Activated T-helper 1 cell treated with Interleukin-2 at 50 U/mL for 16 hours (primary cell): Measurements from ENCODE around the gene SMYD3.

Experiments
- DNase-seq: peaks from one replicate; pipeline ENCODE4 v3.0.0-alpha.2; 2020; ENCODE audit warnings: low read depth

Gene SMYD3

DNA sequence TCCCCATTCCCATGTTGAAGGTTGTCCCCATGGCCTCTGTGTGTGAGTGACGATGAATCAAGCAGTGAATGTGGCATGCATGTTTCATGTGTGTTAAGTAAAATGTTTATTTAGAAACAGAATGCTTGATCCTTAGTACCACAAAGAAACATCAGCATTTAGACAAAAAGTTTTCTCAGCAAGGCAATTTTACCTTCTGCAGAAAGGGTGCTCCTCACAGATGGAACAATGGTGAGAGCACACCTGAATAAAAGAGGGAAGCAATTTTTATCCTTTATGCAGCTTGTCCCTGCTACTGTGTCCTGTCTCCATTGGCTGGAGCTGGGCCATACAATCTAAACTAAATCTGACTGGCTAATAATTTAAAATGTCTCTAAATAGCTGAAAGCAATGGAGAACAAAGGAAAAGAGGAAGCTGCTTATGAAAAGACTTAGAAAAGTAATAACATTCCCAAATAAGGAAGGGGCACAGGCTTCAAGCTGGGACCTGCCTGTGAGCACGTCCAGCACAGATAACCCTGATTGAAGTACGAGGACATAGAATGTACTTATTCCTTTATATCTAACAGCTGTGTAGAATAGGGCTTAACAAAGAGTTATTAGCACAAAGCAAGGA is 8.4 kb upstream of the SMYD3 start:
- DNase-seq = no peak

DNA sequence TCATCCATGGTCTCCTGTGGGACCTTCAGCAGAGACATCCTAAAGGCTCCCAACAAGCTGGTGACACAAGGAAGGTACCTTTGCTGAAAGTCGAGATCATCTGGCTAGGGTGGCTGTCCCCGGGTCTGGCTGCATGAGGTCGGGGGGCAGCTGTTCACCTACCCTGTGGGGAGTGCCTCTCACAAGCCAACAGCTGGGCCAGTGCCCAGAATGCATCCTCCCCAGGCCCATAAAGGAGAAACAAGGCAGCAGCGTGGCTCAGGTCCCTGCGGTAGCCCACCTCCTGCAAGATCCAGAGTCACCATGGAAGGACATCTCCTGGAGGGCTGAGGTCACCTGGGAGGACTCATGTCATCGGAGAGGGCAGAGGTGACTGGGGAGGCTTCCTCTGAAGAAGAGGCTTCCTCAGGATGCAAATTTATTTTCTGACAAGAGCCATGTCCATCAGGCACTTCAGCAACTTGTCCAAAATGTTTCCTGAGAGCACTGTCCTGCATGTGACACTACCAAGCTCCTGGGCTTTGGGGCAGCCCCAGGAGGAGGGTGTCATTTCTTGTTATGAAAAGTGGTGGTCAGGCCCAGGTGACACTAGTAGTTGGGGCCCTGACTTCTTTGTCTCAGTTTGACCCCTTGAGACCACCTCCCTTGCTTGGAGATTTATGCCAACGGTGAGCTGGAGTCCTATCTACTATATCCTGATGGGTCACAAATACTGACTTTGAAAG is 6.7 kb upstream of the SMYD3 start:
- DNase-seq = no peak

DNA sequence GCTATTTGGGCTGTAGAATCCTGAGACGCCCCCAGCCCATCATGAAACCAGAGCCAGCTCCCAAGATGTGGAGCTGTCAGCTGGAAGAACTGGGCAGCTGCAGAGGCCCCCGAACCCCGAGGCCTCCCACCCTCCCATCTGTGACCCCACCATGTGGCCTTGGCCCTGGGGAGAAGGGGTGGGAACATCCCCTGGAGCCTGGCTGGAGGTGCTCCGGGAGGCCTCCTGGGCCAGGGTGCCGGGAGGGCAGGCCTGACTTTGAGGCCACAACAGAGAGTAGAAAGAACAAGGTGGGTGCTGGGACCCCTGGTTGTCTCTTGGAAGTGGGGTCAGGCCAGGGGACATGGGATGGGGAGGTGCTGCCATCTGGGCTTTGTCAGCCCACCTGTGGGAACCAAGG is 6.0 kb upstream of the SMYD3 start:
- DNase-seq = no peak

DNA sequence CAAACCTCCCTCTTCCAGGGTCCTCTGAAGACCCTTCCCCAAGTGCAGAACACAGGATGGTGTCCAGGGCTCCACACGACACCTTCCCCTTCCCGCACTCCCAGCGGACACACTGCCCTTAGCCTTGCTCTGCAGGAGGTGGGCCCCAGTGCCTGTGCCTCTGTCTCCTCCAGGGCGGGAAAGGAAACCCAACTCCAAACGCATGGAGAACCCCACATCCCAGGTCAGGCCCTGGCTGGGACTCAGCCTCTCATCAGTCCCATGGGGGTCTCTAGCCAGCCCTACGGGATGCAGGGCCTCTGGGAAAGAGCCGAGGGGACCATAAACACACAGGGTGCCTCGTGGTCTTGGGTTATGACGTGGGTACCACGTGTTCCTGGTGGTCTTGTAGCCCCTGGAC is 5.6 kb upstream of the SMYD3 start:
- no peak for DNase-seq

DNA sequence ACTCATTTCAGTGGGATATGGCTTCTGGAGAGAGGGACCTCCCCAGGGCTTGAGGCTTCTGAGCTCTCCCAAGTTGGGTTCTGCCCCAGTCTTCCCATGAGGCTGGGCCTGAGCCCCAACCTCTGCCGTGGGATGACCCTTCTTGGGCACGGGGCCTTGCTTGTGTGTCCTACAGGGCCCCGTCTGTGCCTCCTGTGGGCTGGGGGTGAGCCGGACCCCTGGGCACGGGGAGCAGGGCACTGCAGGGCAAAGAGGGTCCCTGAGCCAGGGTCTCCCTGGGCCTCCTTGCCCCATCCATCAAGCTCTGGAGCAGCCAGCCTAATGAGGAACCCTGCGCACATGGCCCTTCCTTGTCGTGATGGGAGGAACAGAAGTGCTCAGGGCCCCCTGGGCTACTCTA is 5.2 kb upstream of the SMYD3 start:
- no peak for DNase-seq

DNA sequence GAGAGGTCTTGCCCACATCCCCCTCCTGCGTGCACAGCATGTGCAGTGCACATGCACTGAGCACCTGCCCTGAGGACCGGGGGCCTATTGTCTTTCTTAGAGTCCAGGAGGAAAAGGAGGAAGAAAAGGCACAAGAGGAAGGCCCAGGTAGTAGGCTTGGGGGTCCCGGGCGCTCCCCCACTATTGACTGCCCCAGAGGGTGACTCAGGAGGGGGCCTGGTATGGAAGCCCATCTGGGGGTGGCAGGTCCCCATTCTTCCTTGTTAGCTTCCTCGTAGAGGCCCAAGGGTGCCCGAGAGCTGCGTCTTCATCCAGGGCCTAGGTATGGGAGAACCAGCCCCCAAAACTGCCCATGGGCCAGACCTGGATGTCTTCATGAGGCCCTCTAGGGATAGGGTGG is 4.1 kb upstream of the SMYD3 start:
- DNase-seq = no peak

DNA sequence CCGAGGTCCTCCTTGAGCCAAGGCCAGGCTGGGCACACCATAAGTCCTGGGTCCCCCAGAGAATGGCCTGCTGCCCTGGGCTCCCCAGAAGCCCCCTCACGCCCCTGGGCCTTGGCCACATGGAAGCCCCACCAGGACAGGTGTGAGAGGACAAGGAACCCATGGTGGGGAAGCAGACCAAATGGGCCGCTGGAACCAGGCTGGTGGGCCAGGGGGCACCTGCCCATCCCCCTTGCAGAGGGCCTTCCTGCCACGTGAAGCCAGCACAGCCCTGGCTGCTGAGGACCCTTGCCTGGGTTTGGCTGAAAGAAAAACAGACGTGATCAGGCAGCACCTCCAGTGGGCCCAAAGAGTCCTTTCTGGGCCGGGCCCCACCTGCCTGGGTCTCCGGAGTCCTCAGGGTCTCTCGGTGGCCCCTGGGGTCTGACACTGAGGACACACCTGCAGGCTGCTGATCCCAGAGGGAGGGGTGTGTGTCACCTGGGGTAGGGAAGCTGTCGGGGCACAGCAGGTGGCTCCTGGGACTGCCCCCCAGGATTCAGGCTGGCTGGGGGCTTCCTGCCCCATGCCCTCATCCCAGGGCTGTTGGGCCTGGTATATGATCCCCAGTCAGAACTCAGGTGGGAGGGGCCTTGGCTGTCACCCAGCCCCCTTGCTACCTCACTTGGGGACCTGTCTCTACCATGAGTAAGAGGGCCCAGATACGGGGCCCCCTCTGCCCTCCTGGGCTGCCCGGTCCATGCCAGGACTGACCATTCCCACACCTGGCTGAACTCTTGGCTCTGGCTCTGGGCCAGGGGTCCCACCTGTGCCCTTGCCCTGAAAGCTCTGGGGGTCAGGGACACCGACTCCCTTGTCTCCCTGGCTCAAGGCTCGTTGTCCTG is 3.3 kb upstream of the SMYD3 start:
- DNase-seq = no peak

DNA sequence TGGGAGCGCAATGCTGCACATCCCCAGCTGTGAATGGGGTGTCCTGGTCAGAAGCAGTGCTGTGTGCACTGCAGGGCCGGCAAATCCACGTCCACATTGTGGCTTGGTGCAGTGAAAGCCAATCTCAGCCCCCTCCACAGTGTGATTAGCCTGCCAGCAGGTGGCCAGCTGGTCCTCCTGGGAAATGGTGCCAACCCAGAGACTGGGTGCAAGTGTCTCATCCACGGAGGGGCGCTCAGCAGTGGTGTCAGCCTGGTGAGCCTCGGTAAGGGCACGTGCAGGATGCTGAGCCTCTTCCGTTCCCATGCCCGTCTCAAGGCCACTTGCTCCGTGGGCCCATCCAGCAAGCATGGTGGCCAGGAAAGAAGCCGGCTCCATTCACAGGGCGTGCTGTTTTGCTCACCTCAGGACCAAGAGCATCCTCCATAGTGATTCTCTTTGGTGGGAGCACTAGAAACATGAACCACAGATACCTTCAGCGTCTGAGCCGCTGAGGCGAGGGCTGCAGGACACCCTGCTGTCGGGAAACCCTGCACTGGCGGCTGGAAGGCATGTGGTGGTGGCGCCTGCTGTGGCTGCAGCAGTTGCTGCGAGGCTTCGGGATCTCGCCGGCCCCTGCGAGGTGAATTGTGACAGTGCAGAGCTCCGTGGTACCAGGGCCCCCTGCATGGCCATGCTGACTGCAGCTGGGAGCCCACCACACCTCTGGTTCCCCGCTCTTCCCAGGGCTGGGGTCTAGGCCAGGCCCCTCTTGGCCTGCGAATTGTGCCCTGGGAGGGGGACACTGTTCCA is 2.0 kb upstream of the SMYD3 start:
- no peak for DNase-seq

DNA sequence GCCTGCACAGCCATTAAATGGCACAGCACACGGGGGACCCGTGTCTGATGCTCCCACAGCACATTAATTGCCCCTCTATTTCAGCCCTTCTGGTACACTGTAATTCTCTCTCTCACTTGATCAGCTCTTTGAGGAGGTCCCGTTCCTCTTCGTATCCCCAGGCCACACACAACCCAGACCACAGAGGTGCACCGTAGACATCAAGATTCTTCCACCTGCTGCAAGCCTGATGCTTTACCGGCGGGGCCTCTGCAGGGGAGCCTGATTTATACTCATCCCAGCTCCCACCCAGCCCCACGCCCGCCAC is 759 bp downstream of the SMYD3 start:
- DNase-seq = no peak

DNA sequence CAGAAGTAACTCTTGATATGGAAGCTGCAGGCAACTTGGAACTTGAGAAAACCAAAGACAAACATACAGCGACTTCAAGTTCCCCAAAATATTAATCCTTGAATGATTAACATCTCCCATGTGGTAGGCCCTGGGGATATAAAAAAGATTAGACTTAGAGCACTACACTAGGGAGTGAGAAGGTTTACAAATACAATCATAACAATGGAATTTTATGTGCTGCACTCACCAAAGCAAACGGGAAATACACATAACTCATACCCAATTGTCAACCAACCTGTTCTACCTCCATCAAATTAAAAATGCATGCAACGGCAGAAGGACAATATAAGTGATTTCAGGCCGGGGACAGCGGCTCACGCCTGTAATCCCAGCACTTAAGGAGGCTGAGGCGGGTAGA is 3.7 kb downstream of the SMYD3 start:
- no peak for DNase-seq

DNA sequence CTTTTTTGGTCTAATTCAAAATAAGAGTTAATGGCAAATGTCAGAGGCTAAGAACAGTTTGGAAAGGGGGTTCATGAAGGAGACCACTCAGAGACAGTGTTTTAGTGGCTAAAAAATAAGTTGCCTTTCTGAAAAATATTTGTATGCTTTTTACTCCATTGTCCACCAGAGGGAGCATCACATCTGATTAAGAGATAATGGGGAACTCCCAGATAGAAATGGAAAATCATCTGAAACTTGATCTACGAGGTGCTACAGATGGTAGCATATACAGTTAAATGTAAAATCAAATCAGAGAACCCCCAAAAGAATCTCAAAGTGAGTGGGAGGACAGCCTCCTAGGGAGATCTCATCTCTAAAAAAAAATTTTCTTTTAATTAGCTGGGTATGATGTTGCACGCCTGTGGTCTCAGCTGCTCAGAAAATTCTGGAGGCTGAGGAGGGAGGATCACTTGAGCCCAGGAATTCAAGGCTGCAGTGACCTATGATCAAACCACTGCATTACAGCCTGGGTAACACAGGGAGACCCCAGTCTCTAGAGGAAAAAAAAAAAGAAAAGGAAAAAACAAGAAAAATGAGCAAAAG is 9.7 kb downstream of the SMYD3 start:
- no peak for DNase-seq

DNA sequence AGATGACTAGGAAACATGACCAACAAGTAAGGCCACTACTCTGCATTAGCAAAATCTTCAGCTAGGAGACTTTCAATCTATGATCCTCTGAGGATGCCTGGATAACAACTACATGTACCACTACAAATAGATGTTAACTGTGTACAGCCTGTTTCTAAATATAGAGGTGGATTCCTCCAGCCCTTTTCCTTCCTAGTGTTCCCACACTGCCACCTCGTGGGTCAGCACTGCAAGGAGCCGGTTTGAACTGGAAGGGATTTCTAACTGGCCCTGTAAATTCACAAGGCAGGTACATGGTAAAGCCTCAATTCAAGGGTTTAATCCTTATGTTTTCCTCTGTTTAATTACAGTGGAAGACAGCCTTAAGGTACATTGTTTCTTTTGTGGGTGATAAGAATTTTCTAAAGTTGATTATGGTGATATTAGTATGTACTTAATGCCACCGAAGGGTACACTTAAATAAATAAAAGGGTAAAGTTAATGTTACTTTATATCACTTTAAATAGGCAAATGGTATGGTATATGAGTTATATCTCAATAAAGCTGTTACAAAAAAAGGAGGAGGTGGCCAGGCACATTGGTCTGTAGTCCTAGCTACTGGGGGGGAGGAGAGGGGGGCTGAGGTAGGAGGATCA is 14.4 kb downstream of the SMYD3 start:
- DNase-seq = no peak

DNA sequence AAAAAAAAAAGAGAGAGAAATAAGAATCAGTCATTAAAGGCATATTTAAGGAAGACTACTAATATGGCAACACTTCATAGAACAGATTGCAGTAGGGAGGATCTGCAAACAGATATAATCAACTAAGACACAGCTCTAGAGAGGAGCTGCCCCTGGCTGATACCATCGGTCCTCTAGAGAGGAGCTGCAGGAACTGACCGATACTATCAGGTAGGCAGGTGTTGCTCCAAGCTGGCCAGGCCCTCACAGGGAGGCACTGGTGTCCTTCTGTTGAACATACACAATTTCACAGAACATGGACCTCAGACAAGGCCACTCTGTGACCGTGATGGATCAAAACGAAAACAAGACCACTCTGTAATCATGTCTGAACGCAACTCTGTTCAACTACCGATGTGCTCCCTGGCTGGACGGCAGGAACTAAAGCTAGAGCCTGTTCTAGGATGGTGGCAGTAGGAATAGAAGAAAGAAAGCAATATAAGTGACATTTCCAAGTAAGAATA is 15.5 kb downstream of the SMYD3 start:
- DNase-seq = no peak

DNA sequence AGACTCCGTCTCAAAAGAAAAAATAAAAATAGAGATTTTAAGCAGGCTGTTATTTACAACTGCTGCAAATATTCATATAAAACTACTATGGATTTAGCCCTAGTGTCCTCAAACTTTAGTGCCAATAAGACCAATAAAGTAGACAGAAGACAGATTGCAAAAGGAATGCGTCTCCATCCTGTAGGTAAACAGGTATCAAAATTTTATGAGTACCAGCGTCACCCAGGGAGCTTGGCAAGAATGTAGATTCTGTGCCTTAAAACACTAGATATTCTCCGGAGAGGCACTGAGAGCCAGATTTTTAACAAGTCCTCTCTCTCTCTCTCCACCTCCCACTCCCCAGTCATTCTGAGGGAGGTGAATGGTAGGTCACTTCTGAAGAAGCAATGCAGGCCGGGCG is 18.4 kb downstream of the SMYD3 start:
- no peak for DNase-seq

DNA sequence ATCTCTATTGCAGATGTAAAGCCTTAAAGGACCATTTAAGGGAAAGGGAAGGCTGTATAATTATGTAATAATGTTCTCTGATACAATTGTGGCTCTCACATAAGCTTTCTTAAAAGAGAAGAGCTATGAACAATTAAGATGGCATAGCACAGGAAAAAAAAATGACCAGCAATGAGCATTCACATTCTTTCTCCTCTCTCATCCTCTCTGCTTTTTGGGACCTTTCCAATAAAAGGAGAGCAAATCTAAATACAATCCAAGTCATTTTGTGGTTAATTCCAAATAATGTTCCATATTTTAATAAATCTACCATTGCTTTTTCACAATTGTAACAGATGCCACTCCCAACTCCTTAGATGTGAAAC is 23.5 kb downstream of the SMYD3 start:
- no peak for DNase-seq

DNA sequence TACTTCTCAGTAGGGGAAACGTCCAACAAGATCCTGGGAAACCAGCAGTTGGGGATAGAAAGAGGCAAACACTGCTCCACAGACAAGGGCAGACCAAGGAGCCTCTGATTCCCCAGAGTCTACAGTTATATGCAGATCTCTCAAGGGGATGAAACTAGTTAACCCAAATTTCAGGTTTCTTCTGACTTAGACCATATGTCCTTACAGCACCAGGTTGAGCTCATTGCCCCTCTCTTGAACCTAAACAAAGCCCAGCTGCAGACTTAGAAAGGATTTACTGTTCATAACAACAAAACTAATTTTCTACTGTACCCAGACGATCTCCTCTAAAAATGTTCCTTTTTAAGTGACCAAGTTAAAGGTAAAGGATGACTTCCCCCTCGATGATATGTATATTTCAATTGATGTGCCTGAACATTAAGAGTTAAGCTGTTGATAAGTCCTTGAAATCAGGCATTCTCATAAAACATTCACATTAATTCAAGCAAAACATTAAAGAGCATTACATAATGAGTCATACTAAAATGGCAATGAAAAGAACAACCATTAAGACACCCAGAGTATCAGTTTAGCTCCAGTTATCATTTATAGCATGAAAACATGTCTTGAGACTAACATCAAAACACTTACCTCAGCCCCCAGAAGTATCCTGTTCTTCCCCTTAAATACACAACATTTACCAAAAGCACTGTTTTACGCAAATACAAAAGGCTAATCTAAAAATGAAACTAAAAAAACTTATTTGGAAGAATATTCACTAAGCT is 24.1 kb downstream of the SMYD3 start:
- DNase-seq = no peak

DNA sequence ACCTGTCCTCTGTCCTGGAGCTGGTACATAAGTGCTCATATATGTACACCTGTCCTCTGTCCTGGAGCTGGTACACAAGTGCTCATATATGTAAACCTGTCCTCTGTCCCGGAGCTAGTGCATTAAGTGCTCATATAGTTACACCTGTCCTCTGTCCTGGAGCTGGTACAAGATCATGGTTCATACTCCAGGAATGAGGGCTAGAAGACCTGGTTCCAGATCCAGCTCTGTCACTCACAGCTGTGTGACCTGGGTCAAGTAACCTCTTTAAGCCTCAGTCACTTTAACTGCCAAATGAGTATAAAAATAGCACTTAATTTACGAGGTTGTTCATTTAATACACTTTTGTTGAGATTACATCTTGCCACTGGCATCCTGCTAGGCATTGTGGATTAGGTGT is 28.0 kb downstream of the SMYD3 start:
- DNase-seq = no peak

DNA sequence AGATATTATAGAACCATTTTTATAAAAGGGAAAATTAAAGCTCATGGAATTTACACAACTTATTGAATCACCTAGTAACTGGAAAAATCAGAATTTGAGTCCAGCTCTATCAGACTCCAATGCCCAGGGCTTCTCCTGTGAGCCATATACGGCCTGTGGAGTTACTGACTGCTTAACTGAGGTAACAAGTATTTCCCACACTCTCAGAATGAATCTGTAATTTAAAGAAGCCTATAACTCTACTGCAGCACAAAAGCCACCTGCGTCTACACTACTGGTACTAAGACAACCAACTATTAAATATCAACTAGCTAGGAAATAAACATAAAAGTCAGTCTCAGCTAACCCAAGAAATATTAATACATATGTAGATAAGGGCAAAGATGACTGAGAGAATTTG is 29.4 kb downstream of the SMYD3 start:
- no peak for DNase-seq

DNA sequence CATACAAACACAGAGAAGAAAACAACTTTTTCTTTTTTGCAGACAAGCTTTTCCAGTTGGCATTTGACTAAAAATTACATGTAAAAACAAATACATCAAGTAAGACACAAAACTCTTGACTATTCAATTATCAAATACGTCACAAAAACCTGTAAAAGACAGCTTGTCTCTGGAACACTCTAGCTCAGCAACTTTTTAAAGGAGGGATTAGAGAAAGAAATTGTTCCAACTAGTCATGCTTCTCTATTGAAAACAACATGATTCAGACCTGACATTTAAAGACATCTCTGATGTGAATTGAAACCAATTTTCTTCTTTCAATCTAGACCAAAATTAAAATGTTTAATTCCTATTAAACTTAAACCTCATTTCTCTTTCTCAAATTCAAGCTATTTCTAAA is 30.3 kb downstream of the SMYD3 start:
- DNase-seq = no peak

DNA sequence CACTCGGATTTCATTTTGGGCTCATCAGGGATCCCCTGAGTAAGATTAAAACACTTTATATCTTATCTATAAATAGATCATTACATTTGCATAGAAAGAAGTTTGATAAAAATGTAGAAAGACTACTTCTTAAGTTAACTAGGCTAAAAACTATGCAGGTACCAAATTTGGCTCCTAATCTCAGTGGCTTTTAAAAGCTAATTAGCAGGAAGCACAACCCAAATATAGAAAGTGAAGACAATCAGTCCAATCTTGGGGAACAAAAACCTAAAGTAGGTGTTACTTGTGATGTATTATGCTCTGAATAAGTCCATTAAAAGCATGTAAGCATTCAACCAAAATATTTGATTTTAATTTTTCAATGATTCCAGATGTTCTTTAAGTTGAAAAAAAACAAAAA is 35.4 kb downstream of the SMYD3 start:
- no peak for DNase-seq

DNA sequence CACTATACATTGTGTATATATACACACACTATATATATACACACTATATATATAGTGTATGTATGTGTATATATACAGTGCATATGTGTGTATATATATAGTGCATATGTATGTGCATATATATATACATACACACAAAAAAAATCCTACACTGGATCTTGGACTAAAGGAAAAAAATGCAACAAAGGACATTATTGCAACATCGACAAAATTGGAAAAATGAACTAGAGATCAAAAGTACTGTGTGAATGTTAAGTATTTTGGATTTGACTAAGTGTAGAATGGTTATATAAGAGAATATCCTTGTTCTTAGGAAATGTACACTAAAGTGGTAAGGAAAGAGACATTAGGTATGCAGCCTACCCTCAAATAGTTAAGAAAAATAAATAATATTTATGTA is 36.5 kb downstream of the SMYD3 start:
- DNase-seq = no peak
